DMS79 treated with DMSO at 0.1 percent for 48 hours (cell line): ENCODE data around the gene ZER1.

Experiments used
- DNase-seq: peaks from one replicate; lab custom pipeline; 2025; lab: John Stamatoyannopoulos, UW

The ZER1 gene

GRCh38 chr9:128735373-128735772 lies 36.4 kb downstream of the ZER1 start:
- no peak for DNase-seq

GRCh38 chr9:128733256-128733655 lies 38.5 kb downstream of the ZER1 start:
- peak; percentile 18 for DNase-seq

GRCh38 chr9:128732576-128732975 lies 39.2 kb downstream of the ZER1 start:
- no peak for DNase-seq

GRCh38 chr9:128731691-128732090 lies 40.0 kb downstream of the ZER1 start:
- DNase-seq = no peak

GRCh38 chr9:128731093-128731492 lies 40.6 kb downstream of the ZER1 start:
- DNase-seq = no peak

- DNase-seq = no peak
Observed at GRCh38 chr9:128729766-128730517, 41.8 kb downstream of the ZER1 start.

GRCh38 chr9:128729302-128729701 lies 42.4 kb downstream of the ZER1 start:
- no peak for DNase-seq

GRCh38 chr9:128728298-128728697 lies 43.4 kb downstream of the ZER1 start:
- no peak for DNase-seq

GRCh38 chr9:128727640-128728248 lies 44.0 kb downstream of the ZER1 start:
- no peak for DNase-seq

GRCh38 chr9:128724744-128725211 lies 46.9 kb downstream of the ZER1 start:
- DNase-seq = peak; percentile 44

GRCh38 chr9:128723866-128724743 lies 47.6 kb downstream of the ZER1 start, which contains the start of gene ZDHHC12:
ZDHHC12 (minus strand) TSS chr9:128724127; CDS start chr9:128724093, 34 bp downstream.
- DNase-seq = peak; percentile 97

GRCh38 chr9:128723352-128723865 lies 48.3 kb downstream of the ZER1 start:
- no peak for DNase-seq

GRCh38 chr9:128722380-128723351 lies 49.1 kb downstream of the ZER1 start:
- no peak for DNase-seq

GRCh38 chr9:128721487-128722010 lies 50.2 kb downstream of the ZER1 start:
- DNase-seq = no peak

GRCh38 chr9:128720841-128721486 lies 50.8 kb downstream of the ZER1 start:
- DNase-seq = no peak

GRCh38 chr9:128719919-128720605 lies 51.7 kb downstream of the ZER1 start:
- no peak for DNase-seq

- DNase-seq = no peak
Observed at GRCh38 chr9:128718475-128718874, 53.3 kb downstream of the ZER1 start.

GRCh38 chr9:128718047-128718446 lies 53.7 kb downstream of the ZER1 start:
- no peak for DNase-seq

- DNase-seq = no peak
Observed at GRCh38 chr9:128716581-128717254, 55.0 kb downstream of the ZER1 start.
